Lower lobe of right lung (tissue), 2 donors: ENCODE data around the gene BEST2. TPM values are rescaled to one million over a fixed set of nuclear protein-coding genes. Genes with fewer than 3 reads are reported as not detected.

Source experiments
- ATAC-seq, 2 donors: fragments of 200-7000 bp; cut with Tn5 transposase; one replicate each; pipeline ENCODE4 v1.9.1; 2020 to 2022; ENCODE audit warnings: mild to moderate bottlenecking in 2 of 2, moderate library complexity in 2 of 2
- DNase-seq: peaks from one replicate; pipeline ENCODE4 v3.0.0-alpha.2; 2020
- H3K27ac ChIP-seq: fragments of 200-600 bp; one replicate; pipeline ENCODE4 v1.8.0; 2022
- H3K27me3 ChIP-seq: fragments of 200-600 bp; one replicate; pipeline ENCODE4 v1.8.0; 2022; ENCODE audit warnings: low read depth
- H3K36me3 ChIP-seq: fragments of 200-600 bp; one replicate; pipeline ENCODE4 v1.8.0; 2022; ENCODE audit warnings: mild to moderate bottlenecking
- H3K4me1 ChIP-seq: fragments of 200-600 bp; one replicate; pipeline ENCODE4 v1.8.0; 2022
- H3K4me3 ChIP-seq: fragments of 200-600 bp; one replicate; pipeline ENCODE4 v1.8.0; 2022; ENCODE audit warnings: mild to moderate bottlenecking
- H3K9me3 ChIP-seq: fragments of 200-600 bp; one replicate; pipeline ENCODE4 v1.8.0; 2022
- intact Hi-C: fragments of 100-400 bp; cut with DNase I; formaldehyde crosslinking; loops from one replicate; pipeline ENCODE4 v1.11.0; 2022
- microRNA-seq: library from miRNA; unstranded; fragments of <30 nt; microRNA quantifications from one replicate; pipeline ENCODE4 v1.2.0, GENCODE V29; 2020; ENCODE audit warnings: borderline number of aligned reads
- total RNA-seq: library from RNA; stranded (reverse); fragmentation: NEBNext Ultra II Directional; extraction: Animal tissue kit (Norgen Biotek cat#: 25700); gene quantifications from one replicate; pipeline ENCODE4 v1.2.1, GENCODE V29; 2021
- TF ChIP-seq, protein P1 (sequence below): fragments of 200-600 bp; IDR thresholded peaks from one replicate; pipeline ENCODE4 v1.8.0; 2022; ENCODE audit warnings: antibody characterized with exemption, mild to moderate bottlenecking
- donor health status: DM: no; HTN: yes; CAD: no; lungs with severe emphysema.

BEST2 gene
- total RNA-seq, 1 donor from 2014 or later, result not detected

DNA sequence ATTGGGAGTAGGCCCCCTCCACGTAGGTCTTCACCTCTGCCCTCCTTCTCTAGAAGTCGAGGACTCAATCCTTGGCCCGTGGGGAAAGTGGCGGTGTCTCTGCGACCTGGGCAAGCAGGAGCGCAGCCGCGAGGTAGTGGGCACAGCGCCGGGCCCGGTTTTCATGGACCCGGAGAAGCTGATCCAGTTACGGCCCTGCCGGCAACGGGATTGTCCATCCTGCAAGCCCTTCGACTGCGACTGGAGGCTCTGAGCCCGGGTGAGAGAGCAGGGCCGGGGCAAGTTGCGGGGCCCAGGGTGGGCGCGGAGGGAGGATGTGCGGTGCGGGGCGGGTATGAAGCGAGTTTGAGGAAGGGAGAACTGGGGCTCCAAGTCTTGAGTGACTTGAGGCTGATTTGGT lies 52.5 kb downstream of the BEST2 start:
- DNase-seq (no peak), ATAC-seq (no peak)
- H3K27ac ChIP-seq, result no peak overlapping the region
- TF ChIP-seq, protein P1, sequence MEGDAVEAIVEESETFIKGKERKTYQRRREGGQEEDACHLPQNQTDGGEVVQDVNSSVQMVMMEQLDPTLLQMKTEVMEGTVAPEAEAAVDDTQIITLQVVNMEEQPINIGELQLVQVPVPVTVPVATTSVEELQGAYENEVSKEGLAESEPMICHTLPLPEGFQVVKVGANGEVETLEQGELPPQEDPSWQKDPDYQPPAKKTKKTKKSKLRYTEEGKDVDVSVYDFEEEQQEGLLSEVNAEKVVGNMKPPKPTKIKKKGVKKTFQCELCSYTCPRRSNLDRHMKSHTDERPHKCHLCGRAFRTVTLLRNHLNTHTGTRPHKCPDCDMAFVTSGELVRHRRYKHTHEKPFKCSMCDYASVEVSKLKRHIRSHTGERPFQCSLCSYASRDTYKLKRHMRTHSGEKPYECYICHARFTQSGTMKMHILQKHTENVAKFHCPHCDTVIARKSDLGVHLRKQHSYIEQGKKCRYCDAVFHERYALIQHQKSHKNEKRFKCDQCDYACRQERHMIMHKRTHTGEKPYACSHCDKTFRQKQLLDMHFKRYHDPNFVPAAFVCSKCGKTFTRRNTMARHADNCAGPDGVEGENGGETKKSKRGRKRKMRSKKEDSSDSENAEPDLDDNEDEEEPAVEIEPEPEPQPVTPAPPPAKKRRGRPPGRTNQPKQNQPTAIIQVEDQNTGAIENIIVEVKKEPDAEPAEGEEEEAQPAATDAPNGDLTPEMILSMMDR, result no peak
- peaks cover 15% of the 10 kb centered on the region for H3K36me3 ChIP-seq
- intact Hi-C loops, result no loop called here
- peaks cover 36% of the 10 kb centered on the region for H3K4me1 ChIP-seq
- no peak overlapping the region for H3K4me3 ChIP-seq
- no peaks in the 10 kb centered on the region for H3K9me3 ChIP-seq
- no peaks in the 10 kb centered on the region for H3K27me3 ChIP-seq

DNA sequence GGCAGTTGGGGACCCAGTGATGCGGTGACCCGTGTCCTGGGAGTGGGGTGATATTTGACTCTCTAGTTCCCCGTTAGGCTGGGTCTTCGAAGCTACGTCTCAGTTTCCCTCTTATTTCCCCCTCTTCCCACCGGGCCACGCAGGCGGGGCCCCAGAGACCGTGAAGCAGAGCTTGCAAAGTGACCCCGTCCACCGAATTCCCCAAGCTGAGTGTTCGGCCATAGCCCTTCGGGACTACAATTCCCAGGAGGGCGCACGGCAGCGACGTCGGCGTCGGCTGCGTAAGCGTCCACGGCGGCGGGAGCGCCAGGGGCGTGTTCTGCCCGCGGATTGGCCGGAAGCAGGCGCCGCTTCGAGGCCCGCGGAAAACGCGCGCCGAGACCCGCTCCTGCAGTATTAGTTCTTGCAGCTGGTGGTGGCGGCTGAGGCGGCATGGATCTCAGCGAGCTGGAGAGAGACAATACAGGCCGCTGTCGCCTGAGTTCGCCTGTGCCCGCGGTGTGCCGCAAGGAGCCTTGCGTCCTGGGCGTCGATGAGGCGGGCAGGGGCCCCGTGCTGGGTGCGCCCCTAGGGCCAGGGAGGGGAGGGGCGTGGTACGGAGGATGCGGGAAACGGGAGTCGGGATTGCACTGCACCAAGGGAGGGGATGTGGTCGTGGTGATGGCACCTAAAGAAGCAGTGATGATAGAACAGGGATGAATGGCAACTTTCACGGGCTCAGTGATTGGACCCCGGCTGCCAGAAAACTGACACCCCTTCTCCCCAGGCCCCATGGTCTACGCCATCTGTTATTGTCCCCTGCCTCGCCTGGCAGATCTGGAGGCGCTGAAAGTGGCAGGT lies 54.9 kb downstream of the BEST2 start, which contains the start of gene RNASEH2A:
Gene RNASEH2A (plus strand): TSS at position 343 of the 840 bp plus-strand sequence. CDS start 90 bp downstream, at position 433.
- H3K4me1 ChIP-seq, result peaks cover 22% of the 10 kb centered on the region
- intact Hi-C loops, result no loop called here
- peak; percentile 94 for DNase-seq
- H3K4me3 ChIP-seq, result peak within 1 kb of the TSS; percentile 78
- H3K27me3 ChIP-seq, result no peaks in the 10 kb centered on the region
- TF ChIP-seq, protein P1, result no peak
- H3K9me3 ChIP-seq, result no peaks in the 10 kb centered on the region
- H3K27ac ChIP-seq, result peak within 1 kb of the TSS; percentile 79
- H3K36me3 ChIP-seq, result no peaks in the 10 kb centered on the region
- peak; percentile 93 to 95 for ATAC-seq

Small RNAs within 50 kb of the gene (microRNA-seq; reads per million reads assigned to microRNA genes)
- not detected for gene MIR5684

Other genes with a start within 250 kb of the BEST2 start
- 15.4 TPM for gene ZNF564, start 200.3 kb upstream of the BEST2 start, total RNA-seq
- gene ZNF490, start 141.0 kb upstream of the BEST2 start, total RNA-seq, result 10.3 TPM
- 27.2 TPM for gene ZNF791, start 140.9 kb upstream of the BEST2 start, total RNA-seq
- gene MAN2B1, start 85.0 kb upstream of the BEST2 start, total RNA-seq, result 251 TPM
- 8.6 TPM for gene WDR83, start 85.0 kb upstream of the BEST2 start, total RNA-seq
- gene DHPS, start 69.9 kb upstream of the BEST2 start, total RNA-seq, result 77.0 TPM
- not detected for gene GNG14, start 63.8 kb upstream of the BEST2 start, total RNA-seq
- 6.0 TPM for gene FBXW9, start 55.2 kb upstream of the BEST2 start, total RNA-seq
- 42.7 TPM for gene TNPO2, start 27.9 kb upstream of the BEST2 start, total RNA-seq
- gene TRIR, start 17.1 kb upstream of the BEST2 start, total RNA-seq, result 154 TPM
- gene GET3, start 14.3 kb upstream of the BEST2 start, total RNA-seq, result 57.5 TPM
- 57.5 TPM for gene HOOK2, start 23.8 kb downstream of the BEST2 start, total RNA-seq
- 131 TPM for gene JUNB, start 39.7 kb downstream of the BEST2 start, total RNA-seq
- gene PRDX2, start 50.0 kb downstream of the BEST2 start, total RNA-seq, result 101 TPM
- gene THSD8, start 50.3 kb downstream of the BEST2 start, total RNA-seq, result 1.5 TPM
- gene RNASEH2A, start 54.8 kb downstream of the BEST2 start, total RNA-seq, result 10.9 TPM
- not detected for gene RTBDN, start 82.8 kb downstream of the BEST2 start, total RNA-seq
- gene MAST1, start 86.7 kb downstream of the BEST2 start, total RNA-seq, result 0.15 TPM
- 101 TPM for gene DNASE2, start 129.7 kb downstream of the BEST2 start, total RNA-seq
- gene KLF1, start 135.4 kb downstream of the BEST2 start, total RNA-seq, result 0.24 TPM
- 23.9 TPM for gene GCDH, start 139.4 kb downstream of the BEST2 start, total RNA-seq
- gene SYCE2, start 167.5 kb downstream of the BEST2 start, total RNA-seq, result not detected
- gene FARSA, start 181.9 kb downstream of the BEST2 start, total RNA-seq, result 44.4 TPM
- 872 TPM for gene CALR, start 186.8 kb downstream of the BEST2 start, total RNA-seq
- gene RAD23A, start 194.1 kb downstream of the BEST2 start, total RNA-seq, result 93.3 TPM
- 14.8 TPM for gene GADD45GIP1, start 205.4 kb downstream of the BEST2 start, total RNA-seq
- gene DAND5, start 217.8 kb downstream of the BEST2 start, total RNA-seq, result 0.32 TPM
- 146 TPM for gene NFIX, start 243.7 kb downstream of the BEST2 start, total RNA-seq